Right ventricle myocardium superior (tissue), 1 donor: ENCODE measurements around the gene S1PR3. TPM values are rescaled to one million over a fixed set of nuclear protein-coding genes. Genes with fewer than 3 reads are reported as not detected.

Source experiments
- ATAC-seq: fragments of 200-7000 bp; cut with Tn5 transposase; one replicate; pipeline ENCODE4 v1.9.1; 2020; ENCODE audit warnings: mild to moderate bottlenecking; ENCODE audit not compliant: poor library complexity
- DNase-seq: peaks from one replicate; pipeline ENCODE4 v3.0.0-alpha.2; 2020
- intact Hi-C: fragments of 100-400 bp; cut with DNase I; formaldehyde crosslinking; loops from one replicate; pipeline ENCODE4 v1.11.2; 2022
- total RNA-seq: library from RNA; stranded (reverse); fragmentation: NEBNext Ultra II Directional; extraction: Animal tissue kit (Norgen Biotek cat#: 25700); gene quantifications from one replicate; pipeline ENCODE4 v1.2.1, GENCODE V29; 2021
- donor health status: DM: no; HTN: yes; CAD: no; lungs with severe emphysema.

Gene S1PR3
- total RNA-seq, 1 donor from 2014 or later, result 28.2 TPM

GRCh38 chr9:89046832-89047231 lies 55.6 kb downstream of the S1PR3 start:
- DNase-seq (no peak), ATAC-seq (peak; percentile 74)
- intact Hi-C loops, result no loop called here

- DNase-seq (no peak), ATAC-seq (no peak)
- intact Hi-C loops, result no loop called here
Observed at GRCh38 chr9:89047667-89048066, 56.4 kb downstream of the S1PR3 start.

GRCh38 chr9:89048616-89049015 lies 57.3 kb downstream of the S1PR3 start:
- intact Hi-C loops, result no loop called here
- DNase-seq (no peak), ATAC-seq (no peak)

GRCh38 chr9:89049646-89050045 lies 58.4 kb downstream of the S1PR3 start:
- intact Hi-C loops, result no loop called here
- ATAC-seq, result no peak
- DNase-seq, result no peak

GRCh38 chr9:89051421-89052025 lies 60.3 kb downstream of the S1PR3 start:
- DNase-seq (no peak), ATAC-seq (no peak)
- intact Hi-C loops, result no loop called here

GRCh38 chr9:89052470-89053097 lies 61.3 kb downstream of the S1PR3 start:
- ATAC-seq, result peak; percentile 83
- intact Hi-C loops, result no loop called here
- no peak for DNase-seq

GRCh38 chr9:89053301-89053700 lies 62.0 kb downstream of the S1PR3 start:
- ATAC-seq (peak; percentile 18), DNase-seq (no peak)
- intact Hi-C loops, result no loop called here

Other genes starting within 250 kb of the S1PR3 start
- 0.35 TPM for gene SHC3, start 187.3 kb downstream of the S1PR3 start, total RNA-seq